Parathyroid adenoma (tissue), 2 donors: ENCODE results near the gene ALX3.
A peak's percentile ranks its signal among the peaks of the same experiment; 100 is the strongest.
"Not testable (repeated sequence)": the region's sequence is repeated elsewhere in the genome, so short reads cannot be mapped to it uniquely, and the experiment has no call there.

ENCODE experiments used
- H2AFZ ChIP-seq: fragments of 300-600 bp; sonication (generic); one replicate; pipeline ENCODE4 v1.7.0; 2017; ENCODE audit warnings: antibody characterized with exemption, mild to moderate bottlenecking
- H3K27ac ChIP-seq: fragments of 300-600 bp; sonication (generic); one replicate; pipeline ENCODE4 v1.7.0; 2017
- H3K27me3 ChIP-seq: fragments of 300-600 bp; sonication (generic); one replicate; pipeline ENCODE4 v1.7.0; 2017; ENCODE audit warnings: low read length; ENCODE audit not compliant: control insufficient read depth, insufficient read depth
- H3K36me3 ChIP-seq: fragments of 300-600 bp; sonication (generic); one replicate; pipeline ENCODE4 v1.7.0; 2017; ENCODE audit warnings: low read length; ENCODE audit not compliant: control insufficient read depth, insufficient read depth
- H3K4me1 ChIP-seq: fragments of 300-600 bp; sonication (generic); one replicate; pipeline ENCODE4 v1.7.0; 2017; ENCODE audit warnings: control low read depth
- H3K4me2 ChIP-seq: fragments of 300-600 bp; sonication (generic); one replicate; pipeline ENCODE4 v1.7.0; 2017; ENCODE audit warnings: low read length
- H3K4me3 ChIP-seq: fragments of 300-600 bp; sonication (generic); one replicate; pipeline ENCODE4 v1.7.0; 2017; ENCODE audit warnings: low read depth, low read length
- H3K79me2 ChIP-seq: fragments of 300-600 bp; sonication (generic); one replicate; pipeline ENCODE4 v1.7.0; 2017; ENCODE audit warnings: control low read depth
- H3K9ac ChIP-seq: fragments of 300-600 bp; sonication (generic); one replicate; pipeline ENCODE4 v1.7.0; 2017; ENCODE audit warnings: mild to moderate bottlenecking
- H3K9me3 ChIP-seq: fragments of 300-600 bp; sonication (generic); one replicate; pipeline ENCODE4 v1.7.0; 2017; ENCODE audit warnings: low read length; ENCODE audit not compliant: control insufficient read depth
- TF ChIP-seq, protein P1 (sequence below): fragments of 300-600 bp; sonication (generic); IDR thresholded peaks from one replicate; pipeline ENCODE4 v1.7.0; 2017; ENCODE audit warnings: antibody characterized with exemption, mild to moderate bottlenecking
- donor health status: primary hyperparathyroidism.

The ALX3 gene

DNA sequence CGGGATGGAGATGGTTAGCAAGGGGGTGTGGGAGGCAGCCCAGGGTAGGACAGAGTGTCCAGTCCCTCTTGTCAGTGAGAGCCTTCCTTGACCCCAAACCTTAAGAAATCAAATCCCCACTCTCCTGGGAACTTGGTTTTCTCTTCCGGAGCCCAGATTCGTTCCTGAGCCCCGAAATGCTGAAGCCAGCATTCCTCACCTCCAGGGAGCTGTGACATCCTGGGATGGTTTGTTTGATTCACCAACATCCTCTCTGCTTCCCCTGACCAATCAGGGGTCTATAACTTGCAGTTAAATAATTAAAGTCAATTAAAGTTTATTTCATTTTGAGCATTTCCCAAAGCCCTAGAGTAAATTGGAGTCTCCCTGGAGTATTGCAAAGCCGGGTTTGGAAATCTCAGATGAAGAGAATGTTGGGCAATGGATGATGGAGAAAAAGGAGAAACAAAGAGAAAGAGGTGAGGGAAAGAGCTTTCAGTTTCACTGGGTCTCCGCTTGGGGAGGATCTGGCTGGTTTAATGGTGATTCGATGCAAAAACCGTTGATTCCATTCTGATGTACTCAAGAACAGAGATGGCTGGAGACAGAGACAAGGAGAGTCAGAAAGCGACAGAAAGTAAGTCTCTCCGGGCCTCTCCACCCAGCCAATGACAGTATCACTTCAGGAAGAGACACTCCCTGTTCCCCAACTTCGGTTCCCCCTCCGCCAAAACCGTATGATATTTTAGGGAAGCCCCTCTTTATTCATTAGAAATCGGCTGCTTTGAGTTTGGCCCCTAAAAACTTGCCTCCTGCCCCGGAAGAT is 12.8 kb upstream of the ALX3 start:
- TF ChIP-seq, protein P1, sequence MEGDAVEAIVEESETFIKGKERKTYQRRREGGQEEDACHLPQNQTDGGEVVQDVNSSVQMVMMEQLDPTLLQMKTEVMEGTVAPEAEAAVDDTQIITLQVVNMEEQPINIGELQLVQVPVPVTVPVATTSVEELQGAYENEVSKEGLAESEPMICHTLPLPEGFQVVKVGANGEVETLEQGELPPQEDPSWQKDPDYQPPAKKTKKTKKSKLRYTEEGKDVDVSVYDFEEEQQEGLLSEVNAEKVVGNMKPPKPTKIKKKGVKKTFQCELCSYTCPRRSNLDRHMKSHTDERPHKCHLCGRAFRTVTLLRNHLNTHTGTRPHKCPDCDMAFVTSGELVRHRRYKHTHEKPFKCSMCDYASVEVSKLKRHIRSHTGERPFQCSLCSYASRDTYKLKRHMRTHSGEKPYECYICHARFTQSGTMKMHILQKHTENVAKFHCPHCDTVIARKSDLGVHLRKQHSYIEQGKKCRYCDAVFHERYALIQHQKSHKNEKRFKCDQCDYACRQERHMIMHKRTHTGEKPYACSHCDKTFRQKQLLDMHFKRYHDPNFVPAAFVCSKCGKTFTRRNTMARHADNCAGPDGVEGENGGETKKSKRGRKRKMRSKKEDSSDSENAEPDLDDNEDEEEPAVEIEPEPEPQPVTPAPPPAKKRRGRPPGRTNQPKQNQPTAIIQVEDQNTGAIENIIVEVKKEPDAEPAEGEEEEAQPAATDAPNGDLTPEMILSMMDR, result no peak
- H3K27me3 ChIP-seq, result no peaks in the 10 kb centered on the region
- no peak overlapping the region for H3K9ac ChIP-seq
- H3K4me3 ChIP-seq, result no peak overlapping the region
- no peak overlapping the region for H3K27ac ChIP-seq
- H3K79me2 ChIP-seq, result no peaks in the 10 kb centered on the region
- no peak overlapping the region for H2AFZ ChIP-seq
- no peaks in the 10 kb centered on the region for H3K36me3 ChIP-seq
- H3K9me3 ChIP-seq, result no peaks in the 10 kb centered on the region
- no peaks in the 10 kb centered on the region for H3K4me1 ChIP-seq
- H3K4me2 ChIP-seq, result peak overlapping the region; percentile 71

DNA sequence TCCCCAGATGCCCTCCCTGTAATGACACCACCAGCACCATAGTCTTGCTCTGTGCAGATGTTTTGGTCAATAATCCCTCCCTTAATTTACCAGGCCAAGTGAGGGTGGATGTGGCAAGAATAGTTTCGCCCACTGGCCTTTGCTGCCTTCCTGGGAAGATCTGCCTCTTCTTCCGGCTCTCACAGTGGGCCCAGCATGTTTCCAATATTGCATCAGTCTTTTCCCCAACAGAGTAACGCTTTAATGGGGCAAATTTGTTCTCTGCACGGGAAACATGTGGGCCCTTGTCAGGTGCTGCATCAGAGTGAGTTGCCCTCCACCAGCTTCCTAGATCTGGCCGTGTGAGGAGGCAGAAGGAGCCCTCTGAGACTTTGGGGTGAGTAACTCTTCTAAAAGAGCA is 12.0 kb upstream of the ALX3 start:
- Histone ChIP-seq H3K4me2 (no peak overlapping the region), H2AFZ (no peak overlapping the region), H3K27me3 (no peaks in the 10 kb centered on the region), H3K4me3 (no peak overlapping the region), H3K9me3 (no peaks in the 10 kb centered on the region), H3K4me1 (no peaks in the 10 kb centered on the region), H3K79me2 (no peaks in the 10 kb centered on the region), H3K27ac (no peak overlapping the region), H3K36me3 (no peaks in the 10 kb centered on the region), H3K9ac (no peak overlapping the region)
- TF ChIP-seq, protein P1, result no peak

DNA sequence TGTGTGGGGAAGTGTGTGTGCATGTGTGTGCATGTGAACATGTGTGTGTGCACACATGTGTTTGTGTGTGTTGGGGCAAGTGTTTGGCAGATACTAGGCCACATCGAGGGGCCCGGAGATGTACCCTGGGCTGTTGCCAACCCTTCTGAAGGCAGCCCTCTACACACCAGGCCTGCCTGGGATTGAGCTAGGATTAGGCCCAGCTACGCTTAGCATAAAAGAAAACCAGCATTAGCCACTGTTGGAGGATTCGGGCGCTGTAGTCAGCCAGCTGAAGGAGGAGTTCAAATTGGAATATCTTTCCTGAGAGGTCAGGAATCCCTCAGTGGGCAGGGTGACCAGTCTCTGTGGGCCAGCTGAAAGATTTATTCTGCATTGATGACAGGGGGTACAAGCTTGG is 10.6 kb upstream of the ALX3 start:
- Histone ChIP-seq H3K27me3 (no peaks in the 10 kb centered on the region), H3K27ac (no peak overlapping the region), H3K36me3 (no peaks in the 10 kb centered on the region), H3K79me2 (no peaks in the 10 kb centered on the region), H3K4me2 (no peak overlapping the region), H3K9me3 (no peaks in the 10 kb centered on the region), H2AFZ (no peak overlapping the region), H3K4me3 (no peak overlapping the region), H3K9ac (no peak overlapping the region), H3K4me1 (no peaks in the 10 kb centered on the region)
- TF ChIP-seq, protein P1, result no peak

DNA sequence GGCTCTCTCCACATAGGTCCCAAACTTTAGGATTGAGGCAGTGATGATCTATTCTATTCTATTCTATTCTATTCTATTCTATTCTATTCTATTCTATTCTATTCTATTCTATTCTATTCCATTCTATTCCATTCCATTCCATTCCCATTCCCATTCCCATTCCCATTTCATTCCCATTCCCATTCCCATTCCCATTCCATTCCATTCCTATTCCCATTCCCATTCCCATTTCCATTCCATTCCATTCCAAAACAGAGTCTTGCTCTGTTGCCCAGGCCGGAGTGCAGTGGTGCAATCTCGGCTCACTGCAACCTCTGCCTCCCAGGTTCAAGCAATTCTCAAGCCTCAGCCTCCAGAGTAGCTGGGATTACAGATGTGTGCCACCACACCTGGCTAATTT is 9.5 kb upstream of the ALX3 start:
- H3K27ac ChIP-seq, H3K27me3 ChIP-seq, H3K4me2 ChIP-seq, H3K36me3 ChIP-seq, H3K4me1 ChIP-seq, H3K9me3 ChIP-seq, H3K79me2 ChIP-seq, H2AFZ ChIP-seq, H3K9ac ChIP-seq, H3K4me3 ChIP-seq: not testable (repeated sequence)

DNA sequence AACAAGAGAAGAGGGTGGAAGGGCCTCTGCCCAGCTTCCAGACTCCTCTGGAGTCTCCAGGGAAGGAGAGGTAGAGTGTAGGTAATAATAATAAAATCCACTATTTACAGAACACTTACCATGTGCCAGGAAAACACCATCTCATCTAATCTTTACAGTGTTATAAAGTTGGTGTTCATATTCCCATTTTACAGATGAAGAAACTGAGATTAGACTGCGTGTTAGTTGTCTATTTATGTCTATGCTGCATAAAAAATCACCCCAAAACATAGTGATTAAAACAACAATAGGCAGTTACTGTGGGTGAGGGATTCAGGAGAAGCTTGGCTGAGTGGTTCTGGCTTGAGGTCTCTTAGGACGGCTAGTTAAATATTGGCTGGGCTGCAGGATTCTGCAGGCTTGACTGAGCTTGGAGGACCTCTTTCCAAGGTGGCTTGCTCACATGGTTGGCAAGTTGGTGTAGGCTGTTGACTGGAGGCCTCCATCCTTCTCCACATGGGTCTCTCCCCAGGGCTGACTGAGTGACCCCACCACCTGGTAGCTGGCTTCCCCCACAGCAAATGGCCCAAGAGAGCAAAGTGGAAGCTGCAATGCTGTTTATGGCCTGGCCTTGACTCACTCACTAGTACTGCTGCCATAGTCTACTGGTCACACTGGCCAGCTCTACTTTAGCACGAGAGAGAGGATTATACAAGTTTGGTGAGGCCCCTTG is 6.5 kb upstream of the ALX3 start:
- no peak overlapping the region for H3K27ac ChIP-seq
- H3K4me3 ChIP-seq, result no peak overlapping the region
- no peaks in the 10 kb centered on the region for H3K27me3 ChIP-seq

More for the DNA sequence above, 6.5 kb upstream of the ALX3 start:
- Histone ChIP-seq H3K4me1 (no peaks in the 10 kb centered on the region), H2AFZ (no peak overlapping the region), H3K36me3 (no peaks in the 10 kb centered on the region), H3K79me2 (no peaks in the 10 kb centered on the region), H3K4me2 (no peak overlapping the region), H3K9me3 (no peaks in the 10 kb centered on the region), H3K9ac (no peak overlapping the region)
- TF ChIP-seq, protein P1, result no peak
